ENCODE results near the gene GATAD2B. TPM values are rescaled to one million over a fixed set of nuclear protein-coding genes. Genes with fewer than 3 reads are reported as not detected.
A peak's percentile ranks its signal among the peaks of the same experiment; 100 is the strongest.
"Not testable (repeated sequence)": the region's sequence is repeated elsewhere in the genome, so short reads cannot be mapped to it uniquely, and the experiment has no call there.

The GATAD2B gene
- total and polyA plus RNA-seq, 10 donors: 3.7 to 68.1 (median 47.6) TPM

DNA sequence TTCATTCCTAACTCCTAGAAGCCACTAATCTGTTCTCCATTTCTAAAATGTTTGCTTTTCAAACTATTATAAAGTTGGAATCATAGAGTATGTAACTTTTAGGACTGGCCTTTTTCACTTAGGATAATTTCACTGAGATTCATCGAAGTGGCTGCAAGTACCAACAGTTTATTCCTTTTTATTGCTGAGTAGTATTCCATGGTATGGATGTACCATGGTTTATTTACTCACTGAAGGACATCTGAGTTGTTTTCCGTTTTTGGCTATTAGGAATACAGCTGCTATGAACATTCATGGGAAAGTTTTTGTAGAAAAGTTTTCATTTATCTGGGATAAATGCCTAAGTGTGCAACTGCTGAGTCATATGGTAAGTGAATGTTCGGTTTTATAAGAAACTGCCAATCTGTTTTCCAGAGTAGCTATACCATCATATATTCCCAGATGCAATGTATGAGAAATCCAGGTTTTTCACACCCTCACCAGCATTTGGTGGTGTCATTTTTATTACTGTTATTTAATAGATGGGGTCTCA lies 81.2 kb downstream of the GATAD2B start:
- intact Hi-C loops (cut with DNase I; ENCODE audit: low total_unique reads): no loop called here
- no peak for DNase-seq
- peak overlapping the region in 2 of 8 donors; percentile 9 to 16 for H3K27ac ChIP-seq
- no peaks in the 10 kb centered on the region for H3K9me3 ChIP-seq
- no peak overlapping the region for H3K4me3 ChIP-seq
- WGBS, 5 donors: 84 to 93% (median 87%) methylated on average over 3 of the region's 3 CpGs
- no peaks in the 10 kb centered on the region for H3K27me3 ChIP-seq (replicated peaks in 1 of 7)
- TF ChIP-seq POLR2A (IDR thresholded peaks at IDR 0.05) (no peak), POLR2AphosphoS5 (IDR thresholded peaks at IDR 0.05) (no peak)
- TF ChIP-seq, protein P1, sequence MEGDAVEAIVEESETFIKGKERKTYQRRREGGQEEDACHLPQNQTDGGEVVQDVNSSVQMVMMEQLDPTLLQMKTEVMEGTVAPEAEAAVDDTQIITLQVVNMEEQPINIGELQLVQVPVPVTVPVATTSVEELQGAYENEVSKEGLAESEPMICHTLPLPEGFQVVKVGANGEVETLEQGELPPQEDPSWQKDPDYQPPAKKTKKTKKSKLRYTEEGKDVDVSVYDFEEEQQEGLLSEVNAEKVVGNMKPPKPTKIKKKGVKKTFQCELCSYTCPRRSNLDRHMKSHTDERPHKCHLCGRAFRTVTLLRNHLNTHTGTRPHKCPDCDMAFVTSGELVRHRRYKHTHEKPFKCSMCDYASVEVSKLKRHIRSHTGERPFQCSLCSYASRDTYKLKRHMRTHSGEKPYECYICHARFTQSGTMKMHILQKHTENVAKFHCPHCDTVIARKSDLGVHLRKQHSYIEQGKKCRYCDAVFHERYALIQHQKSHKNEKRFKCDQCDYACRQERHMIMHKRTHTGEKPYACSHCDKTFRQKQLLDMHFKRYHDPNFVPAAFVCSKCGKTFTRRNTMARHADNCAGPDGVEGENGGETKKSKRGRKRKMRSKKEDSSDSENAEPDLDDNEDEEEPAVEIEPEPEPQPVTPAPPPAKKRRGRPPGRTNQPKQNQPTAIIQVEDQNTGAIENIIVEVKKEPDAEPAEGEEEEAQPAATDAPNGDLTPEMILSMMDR (IDR thresholded peaks at IDR 0.05 in 8 of 11, conservative IDR thresholded peaks at IDR 0.05 in 3 of 11): no peak
- no peaks in the 10 kb centered on the region for H3K36me3 ChIP-seq
- peaks cover 0 to 79% (median 28%) of the 10 kb centered on the region in 6 donors for H3K4me1 ChIP-seq

DNA sequence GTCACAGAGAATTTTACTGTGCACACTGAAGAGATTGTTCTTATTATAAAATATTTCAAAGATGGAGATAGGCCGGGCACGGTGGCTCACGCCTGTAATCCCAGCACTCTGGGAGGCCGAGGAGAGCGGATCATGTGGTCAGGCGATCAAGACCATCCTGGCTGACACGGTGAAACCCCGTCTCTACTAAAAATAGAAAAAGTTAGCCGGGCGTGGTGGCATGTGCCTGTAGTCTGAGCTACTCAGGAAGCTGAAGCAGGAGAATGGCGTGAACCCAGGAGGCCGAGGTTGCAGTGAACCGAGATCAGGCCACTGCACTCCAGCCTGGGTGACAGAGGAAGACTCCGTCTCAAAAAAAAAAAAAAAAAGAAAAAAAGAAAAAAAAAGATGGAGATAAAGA lies 82.0 kb downstream of the GATAD2B start:
- H3K9me3 ChIP-seq; H3K27ac ChIP-seq; H3K36me3 ChIP-seq; H3K4me3 ChIP-seq; intact Hi-C loops (cut with DNase I; ENCODE audit: low total_unique reads); DNase-seq; H3K27me3 ChIP-seq (replicated peaks in 1 of 7): not testable (repeated sequence)
- WGBS, 5 donors: 56 to 70% (median 61%) methylated on average over 14 of the region's 14 CpGs
- H3K4me1 ChIP-seq: peaks cover 0 to 79% (median 30%) of the 10 kb centered on the region in 6 donors
- TF ChIP-seq POLR2AphosphoS5 (IDR thresholded peaks at IDR 0.05): peak in 1 of 3 donors; percentile 23

DNA sequence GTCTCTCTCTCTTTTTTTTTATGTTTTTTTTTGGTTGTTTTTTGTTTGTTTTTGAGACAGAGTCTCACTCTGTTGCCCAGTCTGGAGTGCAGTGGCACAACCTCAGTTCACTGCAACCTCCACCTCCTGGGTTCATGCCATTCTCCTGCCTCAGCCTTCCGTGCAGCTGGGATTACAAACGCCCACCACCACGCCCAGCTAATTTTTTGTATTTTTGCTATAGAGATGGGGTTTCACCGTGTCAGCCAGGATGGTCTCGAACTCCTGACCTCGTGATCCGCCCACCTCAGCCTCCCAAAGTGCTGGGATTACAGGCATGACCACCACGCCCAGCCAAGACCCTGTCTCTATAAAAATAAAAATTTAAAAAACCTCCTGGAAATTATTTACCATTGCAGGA lies 88.8 kb downstream of the GATAD2B start:
- H3K4me3 ChIP-seq; H3K27ac ChIP-seq; H3K9me3 ChIP-seq; H3K27me3 ChIP-seq (replicated peaks in 1 of 7); DNase-seq; intact Hi-C loops (cut with DNase I; ENCODE audit: low total_unique reads): not testable (repeated sequence)
- H3K36me3 ChIP-seq: peaks cover 0 to 31% (median 0%) of the 10 kb centered on the region in 6 donors
- 88 to 96% (median 94%) methylated on average over 8 of the region's 8 CpGs for WGBS, 5 donors
- peaks cover 0 to 54% (median 18%) of the 10 kb centered on the region in 6 donors for H3K4me1 ChIP-seq

DNA sequence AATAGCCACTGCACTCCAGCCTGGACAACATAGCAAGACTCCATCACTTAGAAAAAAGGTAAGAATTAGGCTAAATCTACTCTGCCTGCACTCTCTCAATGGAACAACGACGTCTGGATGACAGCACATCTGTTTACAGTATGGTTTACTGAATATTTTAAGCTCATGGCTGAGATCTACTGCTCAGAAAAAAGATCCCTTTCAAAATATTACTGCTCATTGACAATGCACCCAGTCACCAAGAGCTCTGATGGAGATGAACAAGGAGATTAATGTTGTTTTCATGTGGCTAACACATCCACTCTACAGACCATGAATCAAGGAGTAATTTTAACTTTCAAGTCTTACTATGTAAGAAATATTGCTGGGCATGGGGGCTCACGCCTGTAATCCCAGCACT lies 89.6 kb downstream of the GATAD2B start:
- no peak for DNase-seq
- TF ChIP-seq, protein P1 (IDR thresholded peaks at IDR 0.05 in 8 of 11, conservative IDR thresholded peaks at IDR 0.05 in 3 of 11): no peak
- no peak for TF ChIP-seq POLR2AphosphoS5 (IDR thresholded peaks at IDR 0.05)
- Histone ChIP-seq H3K36me3 (peaks cover 0 to 38% (median under 1%) of the 10 kb centered on the region in 6 donors), H3K4me1 (peaks cover 0 to 47% (median 15%) of the 10 kb centered on the region in 6 donors), H3K4me3 (no peak overlapping the region), H3K27ac (no peak overlapping the region), H3K9me3 (no peaks in the 10 kb centered on the region), H3K27me3 (replicated peaks in 1 of 7) (no peaks in the 10 kb centered on the region)
- whole genome bisulfite sequencing, 5 donors: 93 to 96% (median 95%) methylated on average over 3 of the region's 3 CpGs
- intact Hi-C loops (cut with DNase I; ENCODE audit: low total_unique reads): no loop called here

DNA sequence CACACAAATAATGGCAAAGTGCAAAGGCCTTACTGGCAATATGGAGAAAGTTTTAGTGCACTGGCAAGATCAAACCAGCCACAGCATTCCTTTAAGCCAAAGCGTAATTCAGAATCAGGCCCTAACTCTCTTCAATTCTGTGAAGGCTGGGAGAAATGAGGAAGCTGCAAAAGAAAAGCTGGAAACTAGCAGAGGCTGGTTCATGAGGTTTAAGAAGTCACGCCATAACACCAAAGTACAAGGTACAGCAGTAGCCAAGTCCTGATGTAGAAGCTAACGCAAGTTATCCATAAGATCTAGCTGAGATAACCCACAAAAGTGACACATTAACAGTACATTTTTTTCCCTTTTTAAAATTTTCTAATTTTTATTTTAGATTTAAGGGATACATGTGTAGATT lies 90.5 kb downstream of the GATAD2B start:
- DNase-seq: no peak
- Histone ChIP-seq H3K4me3 (no peak overlapping the region), H3K27ac (no peak overlapping the region), H3K27me3 (replicated peaks in 1 of 7) (no peaks in the 10 kb centered on the region), H3K4me1 (peaks cover 0 to 40% (median 14%) of the 10 kb centered on the region in 6 donors), H3K9me3 (no peaks in the 10 kb centered on the region), H3K36me3 (peaks cover 0 to 46% (median 9%) of the 10 kb centered on the region in 6 donors)
- WGBS, 5 donors: 90 to 93% (median 92%) methylated on average over 3 of the region's 3 CpGs
- TF ChIP-seq POLR2AphosphoS5 (IDR thresholded peaks at IDR 0.05): no peak
- TF ChIP-seq POLR2A (IDR thresholded peaks at IDR 0.05): no peak
- TF ChIP-seq, protein P1 (IDR thresholded peaks at IDR 0.05 in 8 of 11, conservative IDR thresholded peaks at IDR 0.05 in 3 of 11): no peak
- intact Hi-C loops (cut with DNase I; ENCODE audit: low total_unique reads): no loop called here
